HG02973 (cell line): Measurements from ENCODE around the gene ZBTB7C.

ENCODE experiments used
- ATAC-seq: cut with Tn5 transposase; IDR thresholded peaks from one replicate; pipeline ENCODE4 v1.9.1; 2021; ENCODE audit warnings: moderate library complexity; ENCODE audit not compliant: unreplicated experiment

Gene ZBTB7C

DNA sequence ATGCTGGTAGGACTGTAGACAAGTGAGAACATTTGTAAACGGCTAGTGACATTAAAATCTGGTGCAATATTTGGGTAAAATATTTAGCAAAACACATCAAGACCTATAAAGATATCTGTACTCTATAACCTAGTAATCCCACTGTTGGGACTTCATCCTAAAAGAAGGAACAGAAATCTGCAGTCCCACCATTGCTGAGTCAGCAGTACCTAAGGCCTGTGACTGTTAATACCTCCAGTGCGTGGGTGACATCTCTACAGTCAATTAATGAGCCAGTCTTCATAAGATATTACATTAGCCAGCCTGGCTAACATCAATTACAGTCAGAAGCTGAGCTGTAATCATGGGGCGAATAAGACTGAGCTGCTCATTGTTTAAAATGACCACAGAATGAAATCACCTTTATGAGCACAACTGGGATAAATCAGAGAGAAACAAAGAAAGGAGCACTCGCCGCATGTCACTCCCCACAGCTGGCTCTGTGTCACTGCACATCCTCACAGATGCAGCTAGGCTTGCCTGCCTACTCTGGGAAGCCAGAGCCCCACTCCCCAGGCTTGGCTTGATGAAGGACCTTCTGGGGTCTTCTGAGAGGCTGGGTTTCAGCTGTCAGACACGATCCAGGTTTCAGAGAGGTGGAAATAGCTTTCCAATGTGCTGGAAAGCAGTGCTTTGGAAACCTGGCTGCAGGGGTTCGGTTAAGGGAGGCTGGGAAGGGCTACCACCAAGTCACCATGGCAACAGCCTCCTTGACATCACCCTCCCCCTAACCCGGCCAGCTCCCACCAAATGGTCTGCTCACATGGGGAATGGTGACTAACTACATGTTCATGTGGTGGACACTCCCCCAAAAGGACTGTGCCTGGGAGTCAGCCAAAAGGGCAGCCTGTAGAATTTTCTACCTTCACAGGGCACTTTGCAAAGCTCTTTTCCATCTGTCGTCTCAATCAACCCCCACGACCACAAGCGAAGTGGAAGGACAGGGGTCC, 145.0 kb downstream of the ZBTB7C start:
- ATAC-seq, result no peak

- no peak for ATAC-seq
Measured at GRCh38 chr18:48263192-48263853, 145.9 kb downstream of the ZBTB7C start.

- no peak for ATAC-seq
Measured at GRCh38 chr18:48260237-48260636, 148.9 kb downstream of the ZBTB7C start.

GRCh38 chr18:48256848-48257247, 152.3 kb downstream of the ZBTB7C start:
- ATAC-seq, result no peak

- no peak for ATAC-seq
Measured at GRCh38 chr18:48254077-48254602, 155.0 kb downstream of the ZBTB7C start.

DNA sequence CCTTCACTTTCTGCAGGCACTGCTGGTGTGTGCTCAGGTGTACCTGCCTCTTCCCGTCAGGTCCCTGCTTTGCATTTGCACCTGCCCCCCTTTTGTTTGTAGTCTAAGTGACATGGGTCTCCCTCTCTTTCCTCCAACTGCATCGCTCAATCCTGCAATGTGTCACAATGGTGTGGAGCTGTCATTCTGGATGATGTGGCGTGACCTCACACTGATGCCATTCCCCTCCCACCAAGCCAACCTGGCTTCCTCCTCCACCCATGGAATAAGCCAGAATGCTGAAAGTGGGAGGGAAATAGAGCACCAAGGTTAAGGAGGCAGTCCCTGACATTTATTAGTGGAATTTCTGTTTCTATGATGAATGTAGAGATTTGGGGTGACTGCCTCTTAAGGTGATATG, 156.7 kb downstream of the ZBTB7C start:
- ATAC-seq, result no peak

DNA sequence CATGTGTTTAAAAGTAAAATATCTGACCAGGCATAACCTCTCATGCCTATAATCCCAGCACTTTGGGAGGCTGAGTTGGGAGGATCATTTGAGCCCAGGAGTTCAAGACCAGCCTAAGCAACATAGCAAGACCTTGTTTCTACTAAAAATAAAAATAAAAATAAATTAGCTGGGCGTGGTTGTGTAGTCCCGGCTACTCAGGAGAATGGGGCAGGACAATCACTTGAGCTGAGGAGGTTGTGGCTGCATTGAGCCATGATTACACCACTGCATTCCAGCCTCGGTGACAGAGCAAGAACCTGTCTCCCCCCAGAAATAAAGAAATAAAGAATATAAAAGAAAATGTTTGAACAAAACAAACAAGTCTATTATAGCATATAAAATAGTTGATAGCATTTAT, 158.3 kb downstream of the ZBTB7C start:
- no peak for ATAC-seq

DNA sequence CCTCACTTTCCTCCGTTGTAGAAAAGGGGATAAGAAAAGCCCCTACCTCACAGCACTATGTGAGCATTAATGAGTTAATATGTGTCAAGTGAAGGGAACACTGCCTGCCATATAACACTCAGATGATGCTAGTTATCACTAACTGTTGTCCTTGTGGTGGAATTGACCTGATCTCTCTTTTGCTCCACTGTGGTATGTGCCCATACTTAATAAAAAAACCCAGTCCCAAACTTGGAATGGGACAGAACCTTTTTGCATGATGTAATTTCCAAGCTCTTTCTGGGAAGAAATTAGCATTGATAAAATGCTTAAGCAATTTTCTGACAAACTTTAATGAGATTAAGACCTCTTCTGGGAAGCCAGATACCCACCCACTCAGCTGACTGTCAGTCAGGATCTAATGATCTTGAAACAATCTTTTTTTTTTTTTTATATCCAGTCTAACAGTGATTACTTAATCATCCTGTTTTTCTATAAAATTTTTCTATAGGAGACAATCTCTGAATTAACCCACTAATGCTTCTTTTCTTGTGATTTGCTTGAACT, 158.7 kb downstream of the ZBTB7C start:
- ATAC-seq, result no peak

- no peak for ATAC-seq
Measured at GRCh38 chr18:48249854-48250253, 159.3 kb downstream of the ZBTB7C start.

DNA sequence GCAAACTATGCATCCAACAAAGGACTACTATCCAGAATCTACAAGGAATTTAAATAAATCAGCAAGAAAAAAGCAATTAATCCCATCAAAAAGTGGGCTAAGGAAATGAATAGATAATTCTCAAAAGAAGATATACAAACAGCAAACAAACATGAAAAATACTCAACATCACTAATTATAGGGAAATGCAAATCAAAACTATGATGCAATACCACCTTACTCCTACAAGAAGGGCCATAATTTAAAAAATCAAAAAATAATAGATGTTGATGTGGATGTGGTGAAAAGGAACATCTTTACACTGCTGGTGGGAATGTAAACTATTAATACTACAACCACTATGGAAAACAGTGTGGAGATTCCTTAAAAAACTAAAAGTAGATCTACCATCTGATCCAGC, 164.7 kb downstream of the ZBTB7C start:
- ATAC-seq, result no peak

DNA sequence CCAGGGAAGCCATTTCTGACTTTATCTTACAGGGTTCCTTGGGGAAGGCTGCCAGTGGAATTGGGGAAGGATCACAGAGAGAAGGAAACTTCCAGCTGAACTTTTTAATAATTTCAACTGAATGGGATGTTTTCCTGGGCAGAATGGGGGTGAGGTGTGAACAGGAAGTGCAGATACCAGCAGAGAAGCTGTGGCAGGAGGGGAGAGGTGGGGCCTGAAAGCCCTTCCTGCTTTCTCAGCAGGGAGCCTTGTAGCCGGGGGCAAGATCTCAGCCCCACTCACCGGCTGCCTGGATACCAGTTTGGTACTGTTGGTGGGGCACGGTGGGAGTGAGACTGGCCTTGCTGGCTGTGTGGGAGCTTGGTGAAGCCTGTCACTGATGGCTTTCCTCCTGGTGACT, 170.5 kb downstream of the ZBTB7C start:
- no peak for ATAC-seq

GRCh38 chr18:48238206-48238605, 171.0 kb downstream of the ZBTB7C start:
- no peak for ATAC-seq

DNA sequence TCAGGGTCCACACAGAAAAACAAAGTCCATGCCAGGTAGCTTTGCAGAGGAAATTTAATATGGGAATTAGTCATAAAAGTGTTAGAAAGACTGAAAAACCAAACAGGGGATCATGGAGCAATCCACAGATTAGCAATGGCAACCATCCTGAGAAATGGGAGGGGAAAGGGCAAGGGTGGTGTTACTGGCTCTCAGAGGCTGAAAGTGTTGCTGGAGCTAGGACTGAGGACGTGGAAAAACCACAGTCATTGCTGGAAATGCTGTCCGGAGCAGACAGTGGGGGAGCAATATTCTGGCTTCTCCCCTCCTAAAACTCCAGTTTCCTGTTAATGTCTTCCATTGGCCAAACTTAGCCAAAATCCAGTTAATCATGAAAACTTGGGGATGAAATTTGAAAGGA, 172.4 kb downstream of the ZBTB7C start:
- ATAC-seq, result no peak

DNA sequence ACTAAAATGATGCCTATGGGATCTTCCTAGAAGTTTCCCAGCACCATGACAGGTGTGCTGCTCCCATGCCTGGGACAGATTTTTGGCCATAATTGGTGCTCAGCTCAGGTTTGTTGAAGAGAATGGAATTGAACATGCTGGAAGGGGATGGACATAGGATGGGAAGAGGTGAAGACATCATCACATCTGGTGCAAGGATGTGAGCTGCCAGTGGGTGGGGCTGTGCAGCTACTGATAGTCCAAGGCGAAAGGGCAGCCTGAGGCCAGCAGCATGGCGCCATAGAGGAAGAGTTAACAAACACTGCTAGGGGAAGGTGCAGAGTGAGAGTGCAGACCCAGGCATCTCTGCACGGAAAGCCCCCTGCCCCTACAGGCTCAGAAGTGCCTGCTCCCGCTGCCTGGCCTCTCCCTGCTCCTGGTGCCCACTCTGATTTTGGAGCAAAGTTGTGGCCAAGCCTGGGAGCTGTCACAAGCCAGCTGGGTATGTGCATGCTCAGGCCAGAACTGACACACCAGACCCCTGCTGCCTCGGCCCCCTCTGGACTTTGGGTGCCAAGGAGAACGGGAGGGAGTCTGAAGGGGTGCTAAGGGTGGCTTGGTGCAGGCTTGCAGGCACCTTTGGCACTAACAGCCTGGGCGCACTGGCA, 178.6 kb downstream of the ZBTB7C start:
- ATAC-seq, result no peak

GRCh38 chr18:48229552-48229981, 179.6 kb downstream of the ZBTB7C start:
- no peak for ATAC-seq

- ATAC-seq, result no peak
Measured at GRCh38 chr18:48228841-48229240, 180.3 kb downstream of the ZBTB7C start.

DNA sequence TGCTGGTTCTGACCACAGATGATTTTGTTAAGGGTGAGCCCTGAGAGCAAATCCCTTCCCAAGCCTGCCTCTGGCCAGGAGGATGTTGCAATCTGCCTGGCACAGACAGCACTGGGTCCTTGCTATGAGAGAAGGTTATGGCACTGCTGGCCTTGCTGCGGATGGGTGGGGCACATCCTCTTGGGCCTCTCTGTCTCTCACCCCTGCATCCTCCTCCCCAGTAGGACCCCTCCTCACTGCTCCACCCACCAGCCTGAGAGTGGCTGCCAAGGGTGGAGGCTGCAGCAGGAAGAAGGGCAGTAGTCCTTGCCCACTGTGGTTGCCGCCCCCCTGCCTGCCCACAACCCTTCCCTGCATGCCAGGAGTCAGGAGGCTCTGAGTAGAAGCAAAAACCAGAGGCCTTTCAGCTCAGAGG, 180.9 kb downstream of the ZBTB7C start:
- no peak for ATAC-seq

DNA sequence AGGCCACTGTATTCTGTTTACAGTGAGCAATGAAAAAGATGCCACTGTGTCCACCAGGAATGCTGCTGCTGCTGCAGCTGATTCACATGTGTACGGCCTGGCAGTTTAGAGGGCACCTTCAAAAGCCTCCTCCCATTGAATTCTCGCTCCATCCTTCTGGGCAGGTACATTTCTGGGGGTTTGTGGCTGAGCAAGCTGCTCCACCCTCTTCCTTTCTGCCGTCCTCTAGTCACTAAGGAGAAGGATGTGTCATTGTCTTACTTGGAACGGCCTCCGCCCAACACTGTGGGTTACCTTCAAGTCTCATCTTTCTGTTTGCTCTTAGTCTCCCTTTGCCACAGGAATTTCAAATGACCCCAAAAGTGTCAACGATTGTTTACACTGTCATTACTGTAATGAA, 182.0 kb downstream of the ZBTB7C start:
- no peak for ATAC-seq

- no peak for ATAC-seq
Measured at GRCh38 chr18:48226401-48226800, 182.8 kb downstream of the ZBTB7C start.

- ATAC-seq, result peak; percentile 50
Measured at GRCh38 chr18:48222118-48222517, 187.1 kb downstream of the ZBTB7C start.
